Upper lobe of left lung (tissue), 4 donors: ENCODE measurements around the gene MRPS18A.

Source experiments
- CTCF ChIP-seq, 6 experiments: fragments of 450-650 bp in 4 of 6; fragments of 200-600 bp in 2 of 6; sonication (generic) in 2 of 6; IDR thresholded peaks; one replicate each; pipeline ENCODE4 v1.5.1; 2016 to 2019; ENCODE audit warnings: antibody characterized with exemption in 6 of 6
- POLR2A ChIP-seq, 4 donors: fragments of 450-650 bp; IDR thresholded peaks; one replicate each; pipeline ENCODE4 v1.5.1; 2016 to 2017; ENCODE audit warnings: antibody characterized with exemption in 4 of 4, mild to moderate bottlenecking in 2 of 4
- POLR2AphosphoS5 ChIP-seq, 2 donors: sonication (generic); formaldehyde crosslinking; IDR thresholded peaks; one replicate each; pipeline ENCODE4 v1.5.1; 2017; ENCODE audit warnings: antibody characterized with exemption in 2 of 2

- TF ChIP-seq CTCF (IDR thresholded peaks at IDR 0.05) (no peak), POLR2A (IDR thresholded peaks at IDR 0.05) (no peak), POLR2AphosphoS5 (IDR thresholded peaks at IDR 0.05) (no peak)
These were observed 36.8 kb upstream of the MRPS18A start for GRCh38 chr6:43724354-43724753.
